Panc1 (cell line): ENCODE data around the gene KCNN2.

Source experiments
- CTCF ChIP-seq: fragments of 450-650 bp; IDR thresholded peaks from 2 replicates; pipeline ENCODE4 v1.5.1; 2017; ENCODE audit warnings: mild to moderate bottlenecking
- SIN3A ChIP-seq: IDR thresholded peaks from 2 replicates; pipeline ENCODE4 v1.6.1; 2012; ENCODE audit warnings: low read depth, mild to moderate bottlenecking, low read length, moderate library complexity, borderline replicate concordance; ENCODE audit not compliant: insufficient read depth

- TF ChIP-seq SIN3A (no peak), CTCF (no peak)
Observed at GRCh38 chr5:114324282-114324681, 37.6 kb upstream of the KCNN2 start.
